HEK293 (cell line): ENCODE measurements around the gene TTLL9.

Experiments
- CTCF ChIA-PET: fragments of 350-600 bp; formaldehyde crosslinking; extraction: SDS; loops from one replicate; lab custom pipeline; 2021; ENCODE audit warnings: antibody characterized with exemption; lab: Yijun Ruan, JAX
- POLR2A ChIA-PET: fragments of 300-600 bp; formaldehyde crosslinking; extraction: SDS; loops from one replicate; lab custom pipeline; 2020; ENCODE audit warnings: antibody characterized with exemption, inconsistent platforms; lab: Yijun Ruan, JAX
- H3K27ac ChIP-seq: fragments of 200-500 bp; sonication (Bioruptor generic); 2 replicates; pipeline ENCODE4 v1.5.1; 2014; ENCODE audit warnings: low read depth, low read length, control low read depth, inconsistent platforms; ENCODE audit errors: extremely low read depth
- H3K36me3 ChIP-seq, 2 experiments: fragments of 200-500 bp in 1 of 2; sonication (Bioruptor generic) in 1 of 2; 1 replicate in 1 of 2; 2 replicates in 1 of 2; pipeline ENCODE4 v1.5.1; 2014 to 2017; ENCODE audit warnings: inconsistent platforms in 2 of 2, low read length in 2 of 2; ENCODE audit not compliant: control insufficient read depth in 2 of 2, insufficient read depth in 1 of 2
- H3K4me1 ChIP-seq: fragments of 200-500 bp; sonication (Bioruptor generic); 2 replicates; pipeline ENCODE4 v1.5.1; 2014; ENCODE audit warnings: mild to moderate bottlenecking, low read length, inconsistent platforms; ENCODE audit not compliant: control insufficient read depth, insufficient read depth
- H3K4me3 ChIP-seq: 2 replicates; pipeline ENCODE4 v1.5.1; 2011; ENCODE audit warnings: low read depth, mild to moderate bottlenecking, control low read depth, low read length, moderate library complexity
- H3K9me3 ChIP-seq: fragments of 200-500 bp; sonication (Bioruptor generic); 2 replicates; pipeline ENCODE4 v1.5.1; 2014; ENCODE audit warnings: low read depth, low read length, inconsistent platforms; ENCODE audit not compliant: control insufficient read depth, insufficient read depth
- EGR2 ChIP-seq: fragments of 450-650 bp; formaldehyde crosslinking; IDR thresholded peaks from 2 replicates; pipeline ENCODE4 v1.5.1; 2016; ENCODE audit warnings: low read depth, missing biosample characterization, missing genetic modification characterization
- HIC1 ChIP-seq: fragments of 450-650 bp; formaldehyde crosslinking; IDR thresholded peaks from 2 replicates; pipeline ENCODE4 v1.5.1; 2016; ENCODE audit warnings: missing biosample characterization, missing genetic modification characterization
- OSR2 ChIP-seq: fragments of 450-650 bp; formaldehyde crosslinking; IDR thresholded peaks from 2 replicates; pipeline ENCODE4 v1.5.1; 2016; ENCODE audit warnings: missing biosample characterization, missing genetic modification characterization
- PRDM4 ChIP-seq: fragments of 450-650 bp; formaldehyde crosslinking; IDR thresholded peaks from 2 replicates; pipeline ENCODE4 v1.5.1; 2017; ENCODE audit warnings: missing biosample characterization, missing genetic modification characterization
- RBAK ChIP-seq: fragments of 450-650 bp; formaldehyde crosslinking; IDR thresholded peaks from 2 replicates; pipeline ENCODE4 v1.5.1; 2016; ENCODE audit warnings: missing biosample characterization, missing genetic modification characterization
- SP2 ChIP-seq: fragments of 450-650 bp; formaldehyde crosslinking; IDR thresholded peaks from 2 replicates; pipeline ENCODE4 v1.5.1; 2016; ENCODE audit warnings: missing biosample characterization, missing genetic modification characterization
- ZBTB1 ChIP-seq: fragments of 450-650 bp; formaldehyde crosslinking; IDR thresholded peaks from 2 replicates; pipeline ENCODE4 v1.5.1; 2016; ENCODE audit warnings: missing biosample characterization, missing genetic modification characterization
- ZBTB49 ChIP-seq: fragments of 450-650 bp; formaldehyde crosslinking; IDR thresholded peaks from 2 replicates; pipeline ENCODE4 v1.5.1; 2016; ENCODE audit warnings: missing biosample characterization, missing genetic modification characterization, low read depth
- ZNF16 ChIP-seq: fragments of 450-650 bp; formaldehyde crosslinking; IDR thresholded peaks from 2 replicates; pipeline ENCODE4 v1.5.1; 2016; ENCODE audit warnings: low read depth, missing biosample characterization, missing genetic modification characterization
- ZNF175 ChIP-seq: fragments of 450-650 bp; formaldehyde crosslinking; IDR thresholded peaks from 2 replicates; pipeline ENCODE4 v1.5.1; 2016; ENCODE audit warnings: missing biosample characterization, missing genetic modification characterization
- ZNF184 ChIP-seq: fragments of 450-650 bp; IDR thresholded peaks from 2 replicates; pipeline ENCODE4 v1.5.1; 2018; ENCODE audit warnings: missing biosample characterization, mild to moderate bottlenecking, missing genetic modification characterization
- ZNF248 ChIP-seq: fragments of 450-650 bp; formaldehyde crosslinking; IDR thresholded peaks from 2 replicates; pipeline ENCODE4 v1.5.1; 2017; ENCODE audit warnings: missing biosample characterization, missing genetic modification characterization
- ZNF26 ChIP-seq: fragments of 450-650 bp; formaldehyde crosslinking; IDR thresholded peaks from 2 replicates; pipeline ENCODE4 v1.5.1; 2016; ENCODE audit warnings: missing biosample characterization, missing genetic modification characterization
- ZNF302 ChIP-seq: fragments of 450-650 bp; formaldehyde crosslinking; IDR thresholded peaks from 2 replicates; pipeline ENCODE4 v1.5.1; 2016; ENCODE audit warnings: missing biosample characterization, missing genetic modification characterization, low read depth
- ZNF362 ChIP-seq: fragments of 450-650 bp; formaldehyde crosslinking; IDR thresholded peaks from 2 replicates; pipeline ENCODE4 v1.5.1; 2016; ENCODE audit warnings: missing biosample characterization, missing genetic modification characterization
- ZNF510 ChIP-seq: fragments of 450-650 bp; formaldehyde crosslinking; IDR thresholded peaks from 2 replicates; pipeline ENCODE4 v1.5.1; 2018; ENCODE audit warnings: mild to moderate bottlenecking, missing genetic modification characterization, missing biosample characterization; ENCODE audit not compliant: insufficient replicate concordance
- ZNF600 ChIP-seq: fragments of 450-650 bp; formaldehyde crosslinking; IDR thresholded peaks from 2 replicates; pipeline ENCODE4 v1.5.1; 2016; ENCODE audit warnings: missing biosample characterization, missing genetic modification characterization
- ZNF623 ChIP-seq: fragments of 450-650 bp; formaldehyde crosslinking; IDR thresholded peaks from 2 replicates; pipeline ENCODE4 v1.5.1; 2016; ENCODE audit warnings: missing biosample characterization, missing genetic modification characterization
- ZNF704 ChIP-seq: fragments of 450-650 bp; formaldehyde crosslinking; IDR thresholded peaks from 2 replicates; pipeline ENCODE4 v1.5.1; 2016; ENCODE audit warnings: missing biosample characterization, missing genetic modification characterization
- ZSCAN23 ChIP-seq: fragments of 450-650 bp; formaldehyde crosslinking; IDR thresholded peaks from 2 replicates; pipeline ENCODE4 v1.5.1; 2016; ENCODE audit warnings: missing biosample characterization, missing genetic modification characterization

The TTLL9 gene

GRCh38 chr20:31945319-31945718 is 74.9 kb downstream of the TTLL9 start:
- ChIA-PET CTCF (interaction anchor here (0.5 kb wide), 1 partner anchor 93 kb away, joined by 3 read pairs; no protein-coding TSS in a partner anchor), POLR2A (no interaction called here)
- H3K4me1 ChIP-seq = no peaks in the 10 kb centered on the region
- H3K36me3 ChIP-seq = peaks cover 0 to 82% of the 10 kb centered on the region in 2 experiments; a peak in 2 of 3 replicates
- no peaks in the 10 kb centered on the region for H3K9me3 ChIP-seq
- H3K27ac ChIP-seq = no peak overlapping the region
- TF ChIP-seq ZNF704 (tag by site-specific recombination) (no peak), RBAK (no peak), HIC1 (tag by site-specific recombination) (no peak), ZBTB1 (tag by site-specific recombination) (no peak), ZNF362 (tag by site-specific recombination) (no peak), PRDM4 (tag by site-specific recombination) (no peak), ZNF600 (tag by site-specific recombination) (no peak), ZBTB49 (no peak), ZNF302 (tag by site-specific recombination) (no peak), ZNF26 (tag by site-specific recombination) (no peak), ZNF175 (tag by site-specific recombination) (no peak), ZNF184 (tag by site-specific recombination) (no peak), EGR2 (tag by site-specific recombination) (no peak)
- TF ChIP-seq, all 188 proteins: peak for 0
- no peak overlapping the region for H3K4me3 ChIP-seq

GRCh38 chr20:31945785-31946184 is 75.4 kb downstream of the TTLL9 start:
- ChIA-PET POLR2A (no interaction called here), CTCF (interaction anchor here (0.5 kb wide), 1 partner anchor 93 kb away, joined by 3 read pairs; no protein-coding TSS in a partner anchor)
- H3K36me3 ChIP-seq = peaks cover 0 to 85% of the 10 kb centered on the region in 2 experiments; a peak in 2 of 3 replicates
- H3K27ac ChIP-seq = no peak overlapping the region
- no peaks in the 10 kb centered on the region for H3K9me3 ChIP-seq
- H3K4me1 ChIP-seq = no peaks in the 10 kb centered on the region
- H3K4me3 ChIP-seq = no peak overlapping the region
- TF ChIP-seq ZNF623 (tag by site-specific recombination) (no peak), ZNF248 (tag by site-specific recombination) (no peak), SP2 (no peak), ZNF510 (tag by site-specific recombination) (no peak), ZSCAN23 (tag by site-specific recombination) (no peak), OSR2 (tag by site-specific recombination) (no peak), ZNF16 (tag by site-specific recombination) (no peak)
- TF ChIP-seq, all 188 proteins: peak for 0
